ENCODE data around the gene MAGIX.
A peak's percentile ranks its signal among the peaks of the same experiment; 100 is the strongest.

The MAGIX gene

GRCh38 chrX:49190821-49191573, 28.4 kb downstream of the MAGIX start (continued):
- TF ChIP-seq ZNF121 (tag by site-specific recombination; IDR thresholded peaks at IDR 0.05) (no peak), ZNF514 (tag by site-specific recombination; IDR thresholded peaks at IDR 0.05) (no peak), ZNF629 (tag by site-specific recombination; IDR thresholded peaks at IDR 0.05) (peak; percentile 70), ZNF623 (tag by site-specific recombination; IDR thresholded peaks at IDR 0.05) (0 out of 2 replicates have a peak, but pooled peaks have one; percentile 27), ZNF157 (tag by site-specific recombination; IDR thresholded peaks at IDR 0.05) (no peak), REST (tag by site-specific recombination; IDR thresholded peaks at IDR 0.05) (no peak), ZSCAN16 (tag by site-specific recombination; IDR thresholded peaks at IDR 0.05) (no peak), ZNF211 (tag by site-specific recombination; IDR thresholded peaks at IDR 0.05; ENCODE audit: low read depth) (no peak), ZNF626 (tag by site-specific recombination; IDR thresholded peaks at IDR 0.05) (no peak), ZNF362 (tag by site-specific recombination; IDR thresholded peaks at IDR 0.05) (peak; percentile 88), ZNF248 (tag by site-specific recombination; IDR thresholded peaks at IDR 0.05) (no peak), ZNF26 (tag by site-specific recombination; IDR thresholded peaks at IDR 0.05) (no peak)
- TF ChIP-seq, protein P1, sequence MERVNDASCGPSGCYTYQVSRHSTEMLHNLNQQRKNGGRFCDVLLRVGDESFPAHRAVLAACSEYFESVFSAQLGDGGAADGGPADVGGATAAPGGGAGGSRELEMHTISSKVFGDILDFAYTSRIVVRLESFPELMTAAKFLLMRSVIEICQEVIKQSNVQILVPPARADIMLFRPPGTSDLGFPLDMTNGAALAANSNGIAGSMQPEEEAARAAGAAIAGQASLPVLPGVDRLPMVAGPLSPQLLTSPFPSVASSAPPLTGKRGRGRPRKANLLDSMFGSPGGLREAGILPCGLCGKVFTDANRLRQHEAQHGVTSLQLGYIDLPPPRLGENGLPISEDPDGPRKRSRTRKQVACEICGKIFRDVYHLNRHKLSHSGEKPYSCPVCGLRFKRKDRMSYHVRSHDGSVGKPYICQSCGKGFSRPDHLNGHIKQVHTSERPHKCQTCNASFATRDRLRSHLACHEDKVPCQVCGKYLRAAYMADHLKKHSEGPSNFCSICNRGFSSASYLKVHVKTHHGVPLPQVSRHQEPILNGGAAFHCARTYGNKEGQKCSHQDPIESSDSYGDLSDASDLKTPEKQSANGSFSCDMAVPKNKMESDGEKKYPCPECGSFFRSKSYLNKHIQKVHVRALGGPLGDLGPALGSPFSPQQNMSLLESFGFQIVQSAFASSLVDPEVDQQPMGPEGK (tag by site-specific recombination; IDR thresholded peaks at IDR 0.05) = peak; percentile 85
- TF ChIP-seq, protein P2, sequence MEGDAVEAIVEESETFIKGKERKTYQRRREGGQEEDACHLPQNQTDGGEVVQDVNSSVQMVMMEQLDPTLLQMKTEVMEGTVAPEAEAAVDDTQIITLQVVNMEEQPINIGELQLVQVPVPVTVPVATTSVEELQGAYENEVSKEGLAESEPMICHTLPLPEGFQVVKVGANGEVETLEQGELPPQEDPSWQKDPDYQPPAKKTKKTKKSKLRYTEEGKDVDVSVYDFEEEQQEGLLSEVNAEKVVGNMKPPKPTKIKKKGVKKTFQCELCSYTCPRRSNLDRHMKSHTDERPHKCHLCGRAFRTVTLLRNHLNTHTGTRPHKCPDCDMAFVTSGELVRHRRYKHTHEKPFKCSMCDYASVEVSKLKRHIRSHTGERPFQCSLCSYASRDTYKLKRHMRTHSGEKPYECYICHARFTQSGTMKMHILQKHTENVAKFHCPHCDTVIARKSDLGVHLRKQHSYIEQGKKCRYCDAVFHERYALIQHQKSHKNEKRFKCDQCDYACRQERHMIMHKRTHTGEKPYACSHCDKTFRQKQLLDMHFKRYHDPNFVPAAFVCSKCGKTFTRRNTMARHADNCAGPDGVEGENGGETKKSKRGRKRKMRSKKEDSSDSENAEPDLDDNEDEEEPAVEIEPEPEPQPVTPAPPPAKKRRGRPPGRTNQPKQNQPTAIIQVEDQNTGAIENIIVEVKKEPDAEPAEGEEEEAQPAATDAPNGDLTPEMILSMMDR (tag by site-specific recombination; IDR thresholded peaks at IDR 0.05) = no peak
- TF ChIP-seq, protein P3, sequence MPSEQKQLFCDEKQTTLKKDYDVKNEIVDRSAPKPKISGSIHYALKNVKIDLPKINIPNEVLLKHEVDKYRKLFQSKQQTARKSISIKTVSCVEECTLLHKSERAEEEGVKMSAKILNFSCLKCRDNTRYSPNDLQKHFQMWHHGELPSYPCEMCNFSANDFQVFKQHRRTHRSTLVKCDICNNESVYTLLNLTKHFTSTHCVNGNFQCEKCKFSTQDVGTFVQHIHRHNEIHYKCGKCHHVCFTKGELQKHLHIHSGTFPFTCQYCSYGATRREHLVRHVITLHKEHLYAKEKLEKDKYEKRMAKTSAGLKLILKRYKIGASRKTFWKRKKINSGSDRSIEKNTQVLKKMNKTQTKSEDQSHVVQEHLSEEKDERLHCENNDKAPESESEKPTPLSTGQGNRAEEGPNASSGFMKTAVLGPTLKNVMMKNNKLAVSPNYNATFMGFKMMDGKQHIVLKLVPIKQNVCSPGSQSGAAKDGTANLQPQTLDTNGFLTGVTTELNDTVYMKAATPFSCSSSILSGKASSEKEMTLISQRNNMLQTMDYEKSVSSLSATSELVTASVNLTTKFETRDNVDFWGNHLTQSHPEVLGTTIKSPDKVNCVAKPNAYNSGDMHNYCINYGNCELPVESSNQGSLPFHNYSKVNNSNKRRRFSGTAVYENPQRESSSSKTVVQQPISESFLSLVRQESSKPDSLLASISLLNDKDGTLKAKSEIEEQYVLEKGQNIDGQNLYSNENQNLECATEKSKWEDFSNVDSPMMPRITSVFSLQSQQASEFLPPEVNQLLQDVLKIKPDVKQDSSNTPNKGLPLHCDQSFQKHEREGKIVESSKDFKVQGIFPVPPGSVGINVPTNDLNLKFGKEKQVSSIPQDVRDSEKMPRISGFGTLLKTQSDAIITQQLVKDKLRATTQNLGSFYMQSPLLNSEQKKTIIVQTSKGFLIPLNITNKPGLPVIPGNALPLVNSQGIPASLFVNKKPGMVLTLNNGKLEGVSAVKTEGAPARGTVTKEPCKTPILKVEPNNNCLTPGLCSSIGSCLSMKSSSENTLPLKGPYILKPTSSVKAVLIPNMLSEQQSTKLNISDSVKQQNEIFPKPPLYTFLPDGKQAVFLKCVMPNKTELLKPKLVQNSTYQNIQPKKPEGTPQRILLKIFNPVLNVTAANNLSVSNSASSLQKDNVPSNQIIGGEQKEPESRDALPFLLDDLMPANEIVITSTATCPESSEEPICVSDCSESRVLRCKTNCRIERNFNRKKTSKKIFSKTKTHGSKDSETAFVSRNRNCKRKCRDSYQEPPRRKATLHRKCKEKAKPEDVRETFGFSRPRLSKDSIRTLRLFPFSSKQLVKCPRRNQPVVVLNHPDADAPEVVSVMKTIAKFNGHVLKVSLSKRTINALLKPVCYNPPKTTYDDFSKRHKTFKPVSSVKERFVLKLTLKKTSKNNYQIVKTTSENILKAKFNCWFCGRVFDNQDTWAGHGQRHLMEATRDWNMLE (tag by site-specific recombination; conservative IDR thresholded peaks at IDR 0.05; ENCODE audit: low read depth) = peak; percentile 47
- TF ChIP-seq, protein P4, sequence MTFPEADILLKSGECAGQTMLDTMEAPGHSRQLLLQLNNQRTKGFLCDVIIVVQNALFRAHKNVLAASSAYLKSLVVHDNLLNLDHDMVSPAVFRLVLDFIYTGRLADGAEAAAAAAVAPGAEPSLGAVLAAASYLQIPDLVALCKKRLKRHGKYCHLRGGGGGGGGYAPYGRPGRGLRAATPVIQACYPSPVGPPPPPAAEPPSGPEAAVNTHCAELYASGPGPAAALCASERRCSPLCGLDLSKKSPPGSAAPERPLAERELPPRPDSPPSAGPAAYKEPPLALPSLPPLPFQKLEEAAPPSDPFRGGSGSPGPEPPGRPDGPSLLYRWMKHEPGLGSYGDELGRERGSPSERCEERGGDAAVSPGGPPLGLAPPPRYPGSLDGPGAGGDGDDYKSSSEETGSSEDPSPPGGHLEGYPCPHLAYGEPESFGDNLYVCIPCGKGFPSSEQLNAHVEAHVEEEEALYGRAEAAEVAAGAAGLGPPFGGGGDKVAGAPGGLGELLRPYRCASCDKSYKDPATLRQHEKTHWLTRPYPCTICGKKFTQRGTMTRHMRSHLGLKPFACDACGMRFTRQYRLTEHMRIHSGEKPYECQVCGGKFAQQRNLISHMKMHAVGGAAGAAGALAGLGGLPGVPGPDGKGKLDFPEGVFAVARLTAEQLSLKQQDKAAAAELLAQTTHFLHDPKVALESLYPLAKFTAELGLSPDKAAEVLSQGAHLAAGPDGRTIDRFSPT (tag by site-specific recombination; IDR thresholded peaks at IDR 0.05) = peak; percentile 88; the same call in 1 of the 2 replicates
- TF ChIP-seq, protein P5, sequence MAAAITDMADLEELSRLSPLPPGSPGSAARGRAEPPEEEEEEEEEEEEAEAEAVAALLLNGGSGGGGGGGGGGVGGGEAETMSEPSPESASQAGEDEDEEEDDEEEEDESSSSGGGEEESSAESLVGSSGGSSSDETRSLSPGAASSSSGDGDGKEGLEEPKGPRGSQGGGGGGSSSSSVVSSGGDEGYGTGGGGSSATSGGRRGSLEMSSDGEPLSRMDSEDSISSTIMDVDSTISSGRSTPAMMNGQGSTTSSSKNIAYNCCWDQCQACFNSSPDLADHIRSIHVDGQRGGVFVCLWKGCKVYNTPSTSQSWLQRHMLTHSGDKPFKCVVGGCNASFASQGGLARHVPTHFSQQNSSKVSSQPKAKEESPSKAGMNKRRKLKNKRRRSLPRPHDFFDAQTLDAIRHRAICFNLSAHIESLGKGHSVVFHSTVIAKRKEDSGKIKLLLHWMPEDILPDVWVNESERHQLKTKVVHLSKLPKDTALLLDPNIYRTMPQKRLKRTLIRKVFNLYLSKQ (tag by site-specific recombination; IDR thresholded peaks at IDR 0.05; ENCODE audit: borderline replicate concordance) = no peak
- TF ChIP-seq, protein P6, sequence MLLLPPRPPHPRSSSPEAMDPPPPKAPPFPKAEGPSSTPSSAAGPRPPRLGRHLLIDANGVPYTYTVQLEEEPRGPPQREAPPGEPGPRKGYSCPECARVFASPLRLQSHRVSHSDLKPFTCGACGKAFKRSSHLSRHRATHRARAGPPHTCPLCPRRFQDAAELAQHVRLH (tag by site-specific recombination; IDR thresholded peaks at IDR 0.05) = peak; percentile 81; the same call in 1 of the 2 replicates

Measured in HEK293 (cell line).